ENCODE data around the gene TP73.

DNA sequence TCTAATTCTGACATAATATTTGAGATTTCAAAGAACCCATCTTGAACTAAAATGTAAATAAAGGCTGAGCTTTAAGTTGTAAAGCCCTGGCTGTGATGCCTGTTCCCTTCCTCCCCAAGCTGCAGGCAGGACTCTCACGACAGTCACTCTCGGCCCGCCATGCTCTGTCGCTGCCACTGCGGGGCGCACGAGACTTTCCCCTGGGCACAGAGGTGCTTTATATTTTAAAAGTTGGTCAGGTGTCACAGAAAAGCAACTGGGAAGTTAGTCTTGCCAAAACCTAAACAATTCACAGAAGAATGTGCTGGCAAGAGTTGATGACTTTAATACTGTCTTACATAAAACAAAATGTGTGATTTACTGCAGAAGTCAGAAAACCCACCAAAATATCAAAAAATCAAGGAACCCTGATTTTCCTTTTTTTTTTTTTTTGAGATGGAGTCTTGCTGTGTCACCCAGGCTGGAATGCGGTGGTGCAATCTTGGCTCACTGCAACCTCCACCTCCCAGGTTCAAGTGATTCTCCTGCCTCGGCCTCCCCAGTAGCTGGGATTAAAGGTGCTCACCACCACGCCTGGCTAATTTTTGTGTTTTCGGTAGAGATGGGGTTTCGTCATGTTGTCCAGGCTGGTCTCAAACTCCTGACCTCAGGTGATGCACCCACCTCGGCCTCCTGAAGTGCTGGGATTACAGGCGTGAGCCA lies 133.3 kb downstream of the TP73 start:
- TF ChIP-seq, protein P1, sequence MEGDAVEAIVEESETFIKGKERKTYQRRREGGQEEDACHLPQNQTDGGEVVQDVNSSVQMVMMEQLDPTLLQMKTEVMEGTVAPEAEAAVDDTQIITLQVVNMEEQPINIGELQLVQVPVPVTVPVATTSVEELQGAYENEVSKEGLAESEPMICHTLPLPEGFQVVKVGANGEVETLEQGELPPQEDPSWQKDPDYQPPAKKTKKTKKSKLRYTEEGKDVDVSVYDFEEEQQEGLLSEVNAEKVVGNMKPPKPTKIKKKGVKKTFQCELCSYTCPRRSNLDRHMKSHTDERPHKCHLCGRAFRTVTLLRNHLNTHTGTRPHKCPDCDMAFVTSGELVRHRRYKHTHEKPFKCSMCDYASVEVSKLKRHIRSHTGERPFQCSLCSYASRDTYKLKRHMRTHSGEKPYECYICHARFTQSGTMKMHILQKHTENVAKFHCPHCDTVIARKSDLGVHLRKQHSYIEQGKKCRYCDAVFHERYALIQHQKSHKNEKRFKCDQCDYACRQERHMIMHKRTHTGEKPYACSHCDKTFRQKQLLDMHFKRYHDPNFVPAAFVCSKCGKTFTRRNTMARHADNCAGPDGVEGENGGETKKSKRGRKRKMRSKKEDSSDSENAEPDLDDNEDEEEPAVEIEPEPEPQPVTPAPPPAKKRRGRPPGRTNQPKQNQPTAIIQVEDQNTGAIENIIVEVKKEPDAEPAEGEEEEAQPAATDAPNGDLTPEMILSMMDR (conservative IDR thresholded peaks at IDR 0.05; ENCODE audit: low read depth, low read length), result peak; percentile 77
- no peak for TF ChIP-seq EZH2 (IDR thresholded peaks at IDR 0.05; ENCODE audit: low read length, unreplicated experiment)

Data from PC-3 (cell line).